HG03354 (cell line): Measurements from ENCODE around the gene HES5.
A peak's percentile ranks its signal among the peaks of the same experiment; 100 is the strongest.
"Not testable (repeated sequence)": the region's sequence is repeated elsewhere in the genome, so short reads cannot be mapped to it uniquely, and the experiment has no call there.

Source experiments
- ATAC-seq: cut with Tn5 transposase; IDR thresholded peaks from one replicate; pipeline ENCODE4 v1.9.1; 2021; ENCODE audit warnings: mild to moderate bottlenecking; ENCODE audit not compliant: unreplicated experiment, poor library complexity, severe bottlenecking

The HES5 gene

DNA sequence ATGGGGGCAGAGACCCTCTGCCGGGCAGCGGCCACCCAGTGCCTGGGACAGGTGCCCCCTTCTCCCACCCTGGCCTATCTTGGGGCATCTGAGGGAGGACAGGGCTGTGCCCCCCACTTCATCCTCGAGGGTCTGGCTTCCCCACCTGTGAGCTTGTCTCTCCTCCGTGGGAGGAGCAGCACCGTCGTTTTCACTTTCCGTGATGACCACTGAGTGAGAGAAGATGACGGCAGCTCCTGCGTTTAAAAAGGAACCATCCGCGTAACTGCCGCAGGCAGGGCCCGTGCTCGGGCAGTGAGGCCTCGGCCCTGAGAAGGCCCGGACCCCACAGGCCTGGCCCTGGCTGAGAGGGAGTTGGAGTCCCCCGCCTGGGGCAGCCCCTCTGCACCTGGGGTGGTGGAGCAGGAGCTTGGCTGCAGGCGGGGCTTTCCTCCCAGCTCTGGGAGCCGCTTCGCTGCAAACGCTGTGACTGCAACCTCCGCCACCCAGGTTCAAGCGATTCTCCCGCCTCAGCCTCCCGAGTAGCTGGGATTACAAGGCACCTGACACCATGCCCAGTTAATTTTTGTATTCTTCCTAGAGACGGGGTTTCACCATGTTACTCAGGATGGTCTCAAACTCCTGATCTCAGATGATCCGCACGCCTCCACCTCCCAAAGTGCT is 19.4 kb upstream of the HES5 start:
- ATAC-seq, result not testable (repeated sequence)

DNA sequence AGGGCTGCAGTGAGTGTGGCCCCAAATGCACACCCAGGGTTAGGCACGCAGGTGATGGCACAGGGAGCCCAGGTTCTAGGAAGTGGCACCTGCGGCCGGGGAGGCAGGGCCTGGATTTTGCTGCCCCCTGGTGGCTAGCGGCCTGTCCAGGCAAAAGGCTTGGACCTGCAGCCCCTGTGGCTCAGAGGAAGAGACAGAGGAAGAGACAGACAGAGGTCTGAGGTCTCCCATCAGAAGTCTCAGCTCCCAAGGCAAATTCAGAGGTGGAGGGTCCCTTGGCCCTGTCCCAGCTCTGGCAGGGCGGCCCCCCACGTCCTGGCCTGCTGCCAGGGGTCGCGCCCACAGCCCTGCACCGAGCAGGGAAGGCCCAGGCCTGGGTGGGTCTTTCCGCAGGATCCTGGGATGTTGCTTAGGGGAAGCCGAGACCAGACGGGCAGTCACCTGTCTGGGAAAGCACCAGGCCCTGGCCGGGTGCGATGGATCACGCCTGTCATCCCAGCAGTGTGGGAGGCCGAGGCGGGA is 18.1 kb upstream of the HES5 start:
- peak; percentile 24 for ATAC-seq

DNA sequence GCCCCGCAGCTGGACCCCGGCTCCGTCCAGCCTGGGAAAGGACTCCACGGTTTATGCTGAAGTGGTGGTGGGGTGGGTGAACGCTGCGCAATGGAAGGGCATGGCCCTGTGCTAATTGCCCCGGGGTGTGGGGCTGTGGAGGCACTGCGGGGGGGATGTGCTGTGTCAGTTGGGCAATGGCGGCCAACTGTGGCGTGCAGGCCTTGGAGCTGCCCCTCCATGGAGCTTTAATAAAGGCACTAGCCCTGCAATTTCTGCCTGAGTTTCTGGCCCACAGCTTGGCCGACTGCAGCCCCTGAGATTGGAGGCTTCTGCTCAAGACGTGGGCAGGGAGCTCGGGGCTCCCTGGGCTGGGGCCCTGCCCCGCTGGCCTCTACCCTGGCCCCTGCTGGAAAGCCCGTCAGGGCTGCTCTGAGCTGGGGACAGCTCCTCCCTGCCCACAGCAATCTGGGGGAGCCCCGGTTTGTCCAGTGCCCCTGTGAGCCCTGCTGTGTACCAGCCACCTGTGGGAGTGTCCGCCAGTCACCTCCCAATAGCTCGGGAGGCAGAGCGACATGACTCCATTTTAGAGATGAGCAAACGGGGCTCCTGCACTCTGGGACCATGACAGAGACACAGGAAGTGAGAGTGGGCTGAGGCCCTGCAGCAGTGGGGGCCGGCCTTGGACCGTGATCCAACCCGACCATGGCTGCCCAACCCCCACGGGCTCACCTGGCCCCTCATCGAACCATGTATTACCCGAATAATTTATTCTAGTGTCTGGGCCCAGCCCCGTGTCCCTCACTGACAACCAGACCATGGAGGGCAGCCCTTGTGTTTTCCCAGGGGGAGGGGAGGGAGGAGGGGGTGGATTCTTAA is 17.4 kb upstream of the HES5 start:
- ATAC-seq, result peak; percentile 16

DNA sequence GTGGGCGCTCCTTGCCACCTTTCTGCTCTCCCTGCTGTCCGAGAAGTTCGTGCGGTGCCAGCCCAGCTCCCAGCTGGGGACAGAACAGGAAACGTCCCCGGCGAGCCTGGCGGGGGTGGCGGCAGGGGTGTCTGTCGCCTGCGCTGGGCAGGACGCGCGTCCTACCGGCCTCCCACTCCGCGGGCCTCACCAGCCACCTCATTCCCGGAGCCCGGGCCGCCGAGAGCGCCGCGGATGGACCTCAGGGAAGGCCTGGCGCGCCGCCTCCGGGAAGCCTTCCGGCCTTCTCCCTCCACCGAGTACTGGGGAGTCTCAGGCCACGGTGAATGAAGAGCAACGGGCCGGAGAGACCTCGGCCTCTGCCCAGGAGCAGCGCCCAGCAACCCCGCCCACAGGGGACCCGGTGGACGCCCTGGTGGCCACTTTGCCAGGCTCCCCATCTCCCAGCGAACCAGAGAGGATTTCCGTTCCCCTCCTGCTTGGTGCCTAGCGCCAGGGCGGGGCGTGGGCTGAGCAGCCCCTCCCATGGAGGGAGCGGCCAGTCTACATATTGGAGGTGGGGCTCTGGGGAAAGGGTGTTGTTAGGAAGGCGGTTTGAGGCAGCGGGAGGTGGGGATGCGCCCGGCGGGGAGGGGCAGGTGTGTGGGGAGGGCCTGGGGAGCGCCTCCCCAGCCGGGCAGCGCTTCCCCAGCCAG is 16.6 kb upstream of the HES5 start:
- peak; percentile 43 for ATAC-seq

DNA sequence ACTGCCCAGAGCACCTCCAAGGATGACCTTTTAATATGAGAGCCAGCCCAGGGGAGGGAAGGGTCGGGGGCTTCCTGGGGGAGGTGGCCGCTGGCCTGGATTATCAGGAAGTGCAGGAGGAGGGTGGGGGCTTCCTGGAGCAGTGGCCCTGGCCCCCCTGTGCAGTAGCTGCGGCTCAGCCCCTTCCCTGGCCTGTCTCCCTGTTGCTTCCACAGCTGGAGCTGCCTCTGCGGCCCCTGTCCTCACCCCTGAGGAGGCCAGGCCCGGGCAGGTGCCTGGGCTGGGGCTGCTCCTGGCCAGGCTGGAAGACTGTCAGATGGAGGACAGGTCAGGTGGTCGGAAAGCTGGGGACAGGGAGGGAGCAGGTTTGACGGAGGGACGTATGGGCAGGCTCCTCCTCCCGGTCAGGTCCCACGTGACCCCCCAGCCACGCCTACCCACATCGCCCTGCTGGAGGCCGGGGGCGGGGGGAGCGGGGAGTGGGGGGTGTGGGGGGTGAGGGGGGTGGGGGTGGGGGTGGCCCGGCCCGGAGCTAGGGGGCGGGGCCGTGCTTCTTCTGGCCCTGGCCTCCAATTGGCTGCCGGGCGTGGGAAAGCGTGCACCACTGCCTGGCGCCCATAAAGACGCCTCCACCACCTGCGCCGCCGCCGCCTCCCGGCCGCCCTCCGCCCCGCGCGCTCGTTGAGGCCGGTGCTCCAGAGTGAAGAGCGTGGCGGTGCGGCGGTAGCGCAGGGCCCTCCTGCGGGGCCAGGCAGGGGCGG is 15.9 kb upstream of the HES5 start:
- ATAC-seq, result peak; percentile 40

DNA sequence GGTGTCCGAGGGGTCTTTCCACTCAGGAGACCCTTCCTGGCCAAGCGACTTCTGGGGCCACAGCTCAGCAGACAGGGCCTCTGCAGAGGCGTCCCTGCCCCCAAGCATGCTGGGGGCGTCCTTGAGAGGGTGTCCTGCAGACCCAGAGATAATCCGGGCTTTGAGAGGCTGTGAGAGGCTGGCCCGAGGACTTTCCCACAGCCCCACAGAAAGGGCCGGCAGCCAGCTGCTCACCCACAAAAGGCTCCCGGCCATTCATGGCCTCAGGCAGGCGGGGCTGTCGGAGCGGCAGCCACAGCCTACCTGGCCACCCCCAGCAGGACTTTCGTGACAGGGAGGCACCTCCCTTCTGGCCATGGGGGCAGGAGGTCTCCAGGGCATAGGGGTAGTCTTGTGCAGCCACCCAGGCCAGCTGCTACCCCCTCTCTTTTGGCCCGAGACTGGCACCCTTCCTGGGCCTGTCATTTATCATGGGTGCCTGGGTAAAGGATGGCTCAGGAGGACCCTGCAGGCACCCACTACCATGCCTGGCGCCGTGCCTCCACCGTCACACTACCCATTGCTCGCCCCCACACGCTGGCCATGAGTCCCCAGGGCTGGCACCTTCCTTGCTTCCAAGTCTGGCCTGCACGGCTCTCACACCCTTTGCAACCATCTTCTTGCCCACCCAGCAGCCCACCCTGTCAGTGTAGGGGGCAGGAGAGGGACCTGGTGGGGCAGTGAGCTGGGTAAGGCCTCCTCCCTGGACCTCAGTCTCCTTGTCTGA is 15.0 kb upstream of the HES5 start:
- ATAC-seq, result no peak

DNA sequence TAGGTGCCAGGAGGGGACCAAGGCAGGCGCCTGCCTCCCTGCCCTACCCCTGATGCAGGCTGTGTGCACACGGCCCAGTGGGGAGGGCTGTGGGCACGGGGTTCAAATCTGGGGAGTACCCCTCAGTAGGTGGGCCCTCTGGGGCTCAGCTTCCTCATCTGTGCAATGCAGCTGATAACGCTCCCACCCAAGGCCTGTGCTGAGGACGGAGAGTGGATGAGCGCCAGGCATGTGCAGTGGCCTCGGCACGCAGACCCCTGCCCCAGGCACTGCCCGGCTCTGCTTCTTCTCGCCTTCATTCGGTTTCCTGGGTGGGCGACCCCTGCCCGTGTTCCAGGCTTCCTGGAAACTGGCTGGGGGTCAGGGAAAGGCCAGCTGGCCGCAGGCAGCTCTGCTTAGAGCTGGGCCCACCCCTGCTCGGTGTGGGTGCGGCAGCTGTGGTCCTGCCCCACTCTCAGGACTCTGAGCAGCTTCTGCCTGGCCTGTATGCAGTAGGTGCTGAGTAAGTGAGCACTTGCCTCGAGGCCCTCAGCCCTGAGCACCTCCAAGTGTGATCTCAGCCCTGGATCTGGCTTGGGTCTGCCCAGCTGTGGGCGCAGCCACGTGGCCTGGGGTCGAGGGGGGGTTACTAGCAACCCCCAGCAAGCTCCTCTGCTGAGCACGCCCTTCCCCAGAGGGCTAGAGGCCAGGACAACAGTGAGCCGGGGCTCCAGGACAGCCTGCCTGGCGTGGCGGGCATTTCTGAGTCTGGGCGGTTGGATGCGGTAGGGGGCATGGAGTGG is 14.2 kb upstream of the HES5 start:
- no peak for ATAC-seq

DNA sequence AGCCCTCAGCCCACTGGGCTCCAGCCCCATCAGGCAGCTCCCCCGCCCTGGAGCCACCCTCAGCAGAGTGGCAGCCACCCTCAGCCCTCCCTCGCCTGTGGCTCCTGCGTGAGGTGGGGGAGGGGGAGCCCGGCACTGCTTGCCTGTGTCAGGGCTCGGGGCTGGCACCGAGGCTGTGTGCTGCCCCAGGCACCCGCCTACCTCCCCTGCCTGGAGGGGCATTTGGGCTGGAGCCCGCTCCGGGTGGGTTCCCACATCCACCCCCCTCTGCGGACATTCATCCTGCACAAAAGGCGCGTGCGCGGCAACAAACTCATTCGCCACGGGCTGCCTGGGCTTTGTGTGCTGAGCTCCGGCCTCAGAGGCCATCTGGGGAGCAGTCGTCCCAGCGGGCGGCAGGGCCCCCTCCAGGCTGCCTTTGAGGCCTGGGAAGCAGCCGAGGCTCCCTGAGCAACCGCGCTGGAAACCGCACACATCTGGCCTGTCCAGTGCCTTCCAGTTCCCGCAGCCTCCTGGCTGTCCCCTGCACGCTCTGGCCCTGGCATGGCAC is 13.6 kb upstream of the HES5 start:
- no peak for ATAC-seq

DNA sequence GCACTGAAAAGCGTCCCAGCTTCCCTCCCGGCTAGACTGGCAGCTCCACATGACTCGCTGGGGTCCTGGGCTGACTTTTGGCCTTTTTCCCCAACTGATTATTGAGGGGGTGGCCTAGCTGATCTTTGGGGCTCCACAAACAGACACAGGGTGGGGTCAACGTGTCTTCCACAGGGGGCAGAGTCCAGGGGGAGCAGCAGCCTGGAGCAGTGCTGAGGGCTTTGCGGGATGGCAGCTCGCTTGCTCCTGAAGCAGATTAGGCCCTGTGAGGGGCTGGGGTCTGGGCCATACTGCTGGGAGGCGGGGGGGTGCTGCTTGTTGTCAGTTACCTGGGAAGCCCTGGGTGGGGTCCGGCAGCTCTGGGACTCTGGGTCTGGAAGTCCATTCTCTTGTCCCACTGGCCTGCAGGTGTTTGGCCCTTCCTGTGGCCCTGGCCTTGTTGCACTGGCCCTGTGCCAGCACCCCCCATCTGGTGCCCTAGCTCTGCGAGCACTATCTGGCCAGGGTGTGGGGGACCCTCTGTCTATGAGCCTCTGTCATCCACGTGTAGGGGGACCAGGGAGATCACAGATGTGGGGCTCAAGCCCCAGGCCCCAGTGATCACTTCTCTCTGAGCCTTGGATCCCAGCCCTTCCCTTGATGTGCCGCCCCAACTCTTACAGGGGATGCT is 12.3 kb upstream of the HES5 start:
- no peak for ATAC-seq

DNA sequence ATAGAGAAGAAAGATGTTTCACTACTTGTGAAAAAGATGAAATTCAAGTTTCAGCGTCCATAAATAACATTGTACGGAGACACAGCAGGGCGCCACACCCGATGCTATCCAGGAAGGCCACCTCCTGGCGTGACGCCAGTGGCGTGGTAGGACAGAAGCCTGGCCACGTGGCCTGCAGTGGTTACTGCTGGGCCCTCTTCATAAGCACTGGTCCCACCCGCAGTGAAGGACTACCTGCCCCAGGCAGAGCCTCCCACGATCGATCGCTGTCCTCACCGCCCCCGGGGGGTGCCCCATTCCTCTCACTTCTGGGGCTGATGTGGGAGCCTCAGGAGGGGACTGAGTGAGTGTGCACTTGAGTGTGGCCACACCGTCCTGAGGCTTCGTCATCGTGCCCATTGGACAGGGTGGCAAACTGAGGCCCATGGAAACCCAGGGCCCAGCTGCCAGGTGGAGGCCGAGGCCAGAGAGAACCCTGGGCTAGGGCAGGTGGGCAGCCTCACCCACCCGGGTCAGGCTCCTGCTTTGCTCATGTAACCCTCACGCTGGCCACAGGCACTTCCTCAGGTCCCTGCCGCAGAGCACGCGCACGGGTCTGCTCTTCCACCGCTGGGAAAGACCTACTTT is 11.7 kb upstream of the HES5 start:
- no peak for ATAC-seq

DNA sequence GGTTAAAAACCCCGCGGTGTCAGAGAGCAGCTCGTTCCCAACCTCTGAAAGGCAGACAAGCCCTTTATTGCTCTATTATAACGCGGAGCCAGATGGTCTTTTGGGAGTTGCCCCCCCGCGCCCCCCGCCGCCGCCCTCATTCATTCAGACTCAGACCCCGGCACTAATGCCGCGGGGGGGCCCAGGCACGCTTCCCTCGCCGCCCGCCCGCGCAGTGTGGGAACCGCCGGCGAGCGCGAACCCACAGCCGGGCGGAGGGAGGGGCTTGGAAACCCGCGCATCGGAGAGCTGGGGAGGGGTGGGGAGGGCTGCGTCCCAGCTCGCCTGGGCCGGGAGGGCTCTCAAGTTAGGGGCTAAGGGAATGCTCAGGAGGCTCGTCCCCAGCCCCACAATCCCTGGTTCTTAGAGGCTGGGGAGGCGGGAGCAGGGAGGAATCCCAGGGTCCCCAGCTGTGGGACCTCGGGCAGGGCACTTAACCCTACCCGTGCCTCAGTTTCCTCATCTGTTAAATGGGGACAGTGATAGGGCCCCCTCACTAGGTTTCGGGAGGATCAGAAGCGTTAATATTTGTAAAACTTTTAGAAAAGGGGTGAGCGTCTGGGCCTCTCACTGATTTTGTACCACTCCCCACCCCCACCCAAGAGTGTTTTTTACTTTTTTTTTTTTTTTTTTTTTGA is 10.9 kb upstream of the HES5 start:
- ATAC-seq, result no peak

DNA sequence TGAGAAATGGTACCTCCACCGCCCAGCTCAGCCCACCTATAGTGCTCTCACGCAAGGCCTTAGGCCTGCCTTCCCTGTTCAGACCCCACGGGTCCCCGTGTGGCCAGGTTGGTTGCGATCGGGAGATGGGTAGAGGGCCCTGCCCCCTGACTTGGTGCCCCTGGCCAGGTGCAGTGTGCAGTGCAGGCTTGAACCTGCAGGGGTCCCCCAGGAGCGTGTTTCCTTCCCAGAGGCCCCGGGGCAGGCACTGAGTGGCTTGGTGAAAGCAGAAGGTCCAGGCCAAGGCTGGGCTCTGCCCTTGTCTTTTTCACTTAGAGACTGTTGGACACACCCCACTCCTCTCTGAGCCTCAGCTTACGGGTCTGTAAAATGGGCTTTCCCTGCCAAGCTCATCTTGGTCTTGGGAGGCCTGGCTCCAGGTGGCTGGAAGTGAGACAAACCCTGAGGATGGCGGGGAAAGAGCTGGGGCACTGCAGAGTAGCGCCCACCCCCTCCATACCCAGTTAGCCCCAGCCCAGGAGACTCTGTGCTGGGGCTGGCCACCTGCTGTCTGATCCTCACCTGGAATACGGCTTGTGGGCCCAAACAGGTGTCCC is 9.3 kb upstream of the HES5 start:
- ATAC-seq, result no peak

DNA sequence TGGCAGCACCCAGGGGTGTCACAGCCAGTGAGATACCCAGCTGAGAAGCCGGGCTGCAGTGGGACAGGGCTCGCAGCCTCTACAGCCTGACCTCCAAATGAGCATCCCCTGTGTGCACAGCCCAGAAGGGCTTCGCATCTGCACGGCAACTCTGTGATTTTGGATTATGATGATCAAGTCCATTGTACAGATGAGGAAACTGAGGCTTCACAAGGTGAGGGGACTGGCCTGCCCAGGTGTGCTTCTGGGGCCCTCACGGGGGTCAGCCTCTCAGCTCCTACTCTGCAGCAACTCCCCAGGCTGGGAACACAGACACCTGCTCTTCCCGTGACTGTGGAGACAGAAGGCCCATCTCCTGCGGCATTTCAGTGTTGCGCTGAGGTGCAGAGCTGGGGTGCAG is 8.8 kb upstream of the HES5 start:
- ATAC-seq, result no peak

DNA sequence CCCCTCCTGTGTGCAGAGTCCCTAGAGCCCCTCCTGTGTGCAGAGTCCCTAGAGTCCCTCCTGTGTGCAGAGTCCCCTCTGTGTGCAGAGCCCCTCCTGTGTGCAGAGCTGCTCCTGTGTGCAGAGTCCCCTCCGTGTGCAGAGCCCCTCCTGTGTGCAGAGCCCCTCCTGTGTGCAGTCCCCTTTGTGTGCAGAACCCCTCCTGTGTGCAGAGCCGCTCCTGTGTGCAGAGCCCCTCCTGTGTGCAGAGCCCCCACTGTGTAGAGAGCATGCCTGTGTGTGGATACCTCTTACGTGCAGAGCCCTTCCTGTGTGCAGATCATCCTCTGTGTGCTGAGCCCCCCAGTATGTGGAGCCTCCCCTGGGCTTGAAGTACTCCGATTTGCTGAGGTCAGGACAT is 8.3 kb upstream of the HES5 start:
- no peak for ATAC-seq

DNA sequence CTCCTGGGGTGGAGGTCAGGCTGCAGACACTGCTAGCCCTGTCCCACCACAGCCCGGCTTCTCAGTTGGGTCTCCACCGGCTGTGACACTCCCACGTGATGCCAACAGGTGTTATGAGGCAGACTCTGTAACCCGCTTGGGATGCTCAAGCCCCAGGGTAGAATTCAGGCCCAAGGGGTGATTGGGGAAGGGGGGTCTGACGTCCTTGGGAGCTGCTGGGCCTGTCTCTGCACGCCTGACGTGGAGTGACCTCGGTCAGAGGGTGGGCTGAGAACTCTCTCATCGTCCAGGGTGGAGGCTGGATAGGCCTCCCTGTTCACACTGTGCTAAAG is 7.7 kb upstream of the HES5 start:
- no peak for ATAC-seq

DNA sequence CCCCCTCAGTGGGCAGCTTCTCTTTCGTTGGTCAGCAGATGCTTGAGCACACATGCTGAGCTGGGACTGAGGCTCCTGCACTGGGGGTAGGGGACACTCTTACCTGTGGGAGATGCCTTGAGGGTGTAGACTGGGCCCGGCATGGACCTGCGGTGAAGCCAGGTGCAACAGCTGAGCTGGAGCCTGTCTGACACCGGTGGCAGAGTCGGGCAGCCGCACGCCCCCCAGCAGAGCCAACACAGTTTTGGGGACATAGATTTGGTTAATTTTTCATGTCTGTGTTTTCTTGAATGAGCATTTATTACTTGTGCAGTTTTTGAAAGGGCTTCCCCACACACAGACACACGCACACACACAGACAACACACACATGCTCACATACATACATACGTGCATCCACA is 5.9 kb upstream of the HES5 start:
- no peak for ATAC-seq
